ENCODE results near the gene HTRA3. TPM values are rescaled to one million over a fixed set of nuclear protein-coding genes. Genes with fewer than 3 reads are reported as not detected.

HTRA3 gene
- total and polyA plus RNA-seq, 5 donors = 52.8 to 133 (median 89.3) TPM

DNA sequence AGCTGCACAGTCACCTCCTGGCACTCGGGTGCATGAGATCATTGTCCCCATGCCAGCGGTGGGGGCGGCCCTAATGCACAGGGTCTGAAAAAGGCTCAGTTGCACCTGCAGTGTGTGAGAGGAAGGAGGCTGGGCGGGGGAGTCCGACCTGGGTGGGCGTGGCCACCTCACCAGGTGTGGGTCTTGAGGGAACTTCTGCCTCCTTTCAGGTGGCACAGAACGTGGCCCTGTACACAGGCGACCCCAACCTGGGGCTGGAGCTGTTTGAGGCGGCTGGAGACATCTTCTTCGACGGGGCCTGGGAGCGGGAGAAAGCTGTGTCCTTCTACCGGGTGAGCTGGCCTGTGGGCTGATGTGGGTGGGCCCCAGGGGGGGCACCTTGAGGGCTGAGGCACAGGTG, 34.3 kb upstream of the HTRA3 start:
- Histone ChIP-seq H3K27ac (ENCODE audit: low read length) (no peak overlapping the region), H3K4me1 (ENCODE audit: control insufficient read depth, insufficient read depth, low read length) (no peaks in the 10 kb centered on the region), H3K9me3 (ENCODE audit: control insufficient read depth, low read length) (no peaks in the 10 kb centered on the region), H3K27me3 (ENCODE audit: control insufficient read depth, insufficient read depth) (no peaks in the 10 kb centered on the region), H3K4me3 (ENCODE audit: low read length) (no peak overlapping the region)
- intact Hi-C loops (cut with DNase I) = no loop called here
- ATAC-seq (no peak), DNase-seq (peak in 1 of 3 donors; percentile 53)
- 86% methylated on average over 13 of the region's 13 CpGs for WGBS

DNA sequence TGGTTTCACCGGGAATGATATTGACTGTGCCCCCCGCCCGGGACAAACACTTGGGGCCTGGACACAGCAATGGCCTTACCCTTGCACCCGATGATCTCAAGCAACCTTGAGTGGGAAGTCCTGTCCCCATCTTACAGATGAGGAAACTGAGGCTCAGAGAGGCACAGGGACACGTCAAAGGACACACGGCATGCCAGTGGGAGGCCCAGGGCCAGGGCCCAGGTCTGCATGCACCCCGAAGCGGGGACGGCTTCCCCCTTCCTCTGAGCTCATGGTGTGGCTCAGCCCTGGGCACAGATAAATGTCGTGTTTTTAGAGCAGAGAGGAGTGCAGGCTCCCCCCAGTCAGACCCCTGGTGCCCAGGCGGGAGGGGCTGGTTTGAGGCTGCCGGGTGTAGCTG, 33.9 kb upstream of the HTRA3 start:
- intact Hi-C loops (cut with DNase I) = no loop called here
- 97% methylated on average over 12 of the region's 12 CpGs for WGBS
- ATAC-seq = no peak
- peak in 1 of 3 donors; percentile 39 for DNase-seq
- H3K4me1 ChIP-seq (ENCODE audit: control insufficient read depth, insufficient read depth, low read length) = no peaks in the 10 kb centered on the region
- H3K27me3 ChIP-seq (ENCODE audit: control insufficient read depth, insufficient read depth) = no peaks in the 10 kb centered on the region
- H3K27ac ChIP-seq (ENCODE audit: low read length) = no peak overlapping the region
- no peaks in the 10 kb centered on the region for H3K9me3 ChIP-seq (ENCODE audit: control insufficient read depth, low read length)
- H3K4me3 ChIP-seq (ENCODE audit: low read length) = no peak overlapping the region

DNA sequence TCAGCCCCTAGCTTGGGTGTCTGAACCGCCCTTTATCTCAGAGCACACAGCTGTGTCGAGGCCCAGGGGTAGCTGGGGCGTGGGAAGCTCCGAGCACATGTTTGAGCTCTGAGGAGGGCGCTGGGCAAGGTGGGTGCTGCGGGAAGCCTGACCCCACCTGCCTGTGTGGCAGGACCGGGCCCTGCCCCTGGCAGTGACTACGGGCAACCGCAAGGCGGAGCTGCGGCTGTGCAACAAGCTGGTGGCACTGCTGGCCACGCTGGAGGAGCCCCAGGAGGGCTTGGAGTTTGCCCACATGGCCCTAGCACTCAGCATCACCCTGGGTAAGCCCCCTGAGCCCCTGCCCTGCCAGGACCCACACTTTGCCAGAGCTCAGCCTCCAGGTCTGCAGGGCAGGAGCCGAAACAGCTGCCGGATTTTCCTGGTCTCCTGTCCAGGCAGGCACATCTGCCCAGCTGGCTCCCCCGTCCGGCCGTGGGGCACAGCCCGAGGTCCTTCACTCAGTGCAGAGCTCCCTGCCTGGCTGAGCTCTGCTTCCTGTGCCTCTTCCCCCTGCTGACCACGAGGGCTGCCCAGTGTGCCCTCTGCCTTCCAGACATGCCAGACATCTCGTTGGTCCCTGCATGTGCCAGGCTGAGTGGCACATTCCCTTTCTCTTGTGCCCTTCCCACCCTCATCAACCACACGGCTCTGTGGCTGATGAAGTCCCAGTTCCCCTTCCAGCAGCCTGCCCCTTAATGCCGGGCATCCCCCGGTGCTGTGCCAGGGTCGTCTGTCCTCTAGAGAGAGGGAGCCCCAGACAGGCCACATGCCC, 33.2 kb upstream of the HTRA3 start:
- H3K27ac ChIP-seq (ENCODE audit: low read length) = no peak overlapping the region
- DNase-seq (peak in 1 of 3 donors; percentile 48), ATAC-seq (no peak)
- no peaks in the 10 kb centered on the region for H3K9me3 ChIP-seq (ENCODE audit: control insufficient read depth, low read length)
- WGBS = 84% methylated on average over 24 of the region's 24 CpGs
- no peaks in the 10 kb centered on the region for H3K4me1 ChIP-seq (ENCODE audit: control insufficient read depth, insufficient read depth, low read length)
- intact Hi-C loops (cut with DNase I) = no loop called here
- H3K27me3 ChIP-seq (ENCODE audit: control insufficient read depth, insufficient read depth) = no peaks in the 10 kb centered on the region
- H3K4me3 ChIP-seq (ENCODE audit: low read length) = no peak overlapping the region

DNA sequence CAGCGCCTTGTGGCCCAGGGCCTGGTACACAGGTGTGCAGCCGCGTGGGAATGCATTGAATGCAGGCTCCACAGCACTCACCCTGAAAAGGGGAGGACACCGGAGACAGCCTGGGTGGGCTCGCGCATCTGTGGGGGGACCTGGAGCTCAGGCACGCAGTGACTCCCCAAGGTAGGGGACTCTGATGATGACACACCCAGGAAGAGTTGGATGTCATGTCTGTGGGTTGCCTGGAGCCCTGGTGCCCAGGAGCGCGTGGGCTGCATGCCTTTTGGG, 32.7 kb upstream of the HTRA3 start:
- no peak overlapping the region for H3K4me3 ChIP-seq (ENCODE audit: low read length)
- WGBS = 95% methylated on average over 9 of the region's 9 CpGs
- H3K4me1 ChIP-seq (ENCODE audit: control insufficient read depth, insufficient read depth, low read length) = no peaks in the 10 kb centered on the region
- no peak overlapping the region for H3K27ac ChIP-seq (ENCODE audit: low read length)
- ATAC-seq = no peak
- H3K27me3 ChIP-seq (ENCODE audit: control insufficient read depth, insufficient read depth) = no peaks in the 10 kb centered on the region
- intact Hi-C loops (cut with DNase I) = no loop called here
- H3K9me3 ChIP-seq (ENCODE audit: control insufficient read depth, low read length) = no peaks in the 10 kb centered on the region
- DNase-seq = peak in 1 of 3 donors; percentile 38

DNA sequence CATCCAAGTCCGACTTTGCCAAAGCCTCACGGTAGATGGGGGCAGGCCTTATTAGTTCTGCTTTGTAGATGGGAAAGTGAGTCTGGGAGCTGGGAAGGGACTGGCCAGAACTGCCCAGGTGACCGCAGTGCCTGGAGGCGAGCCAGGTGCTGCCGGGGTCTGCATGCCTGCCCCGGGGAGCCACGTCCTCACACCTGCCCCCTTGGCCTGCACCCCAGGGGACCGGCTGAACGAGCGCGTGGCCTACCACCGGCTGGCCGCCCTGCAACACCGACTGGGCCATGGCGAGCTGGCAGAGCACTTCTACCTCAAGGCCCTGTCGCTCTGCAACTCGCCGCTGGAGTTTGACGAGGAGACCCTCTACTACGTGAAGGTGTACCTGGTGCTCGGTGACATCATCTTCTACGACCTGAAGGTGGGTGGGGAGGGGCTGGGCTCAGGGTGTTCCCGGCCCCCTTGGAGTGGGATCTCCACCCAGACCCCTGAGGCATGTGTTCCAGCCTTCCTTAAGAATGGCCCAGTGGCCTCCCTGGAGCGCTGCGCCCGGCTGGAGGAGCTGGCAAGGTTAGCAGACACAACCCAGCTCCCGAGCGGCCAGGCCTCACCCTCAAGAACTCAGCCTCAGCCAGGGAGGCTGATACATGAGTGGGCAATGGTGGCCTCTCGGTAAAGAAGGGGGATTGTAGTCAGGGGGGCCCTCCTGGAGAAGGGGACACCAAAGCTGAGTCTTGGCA, 32.1 kb upstream of the HTRA3 start:
- H3K9me3 ChIP-seq (ENCODE audit: control insufficient read depth, low read length) = no peaks in the 10 kb centered on the region
- H3K27ac ChIP-seq (ENCODE audit: low read length) = no peak overlapping the region
- ATAC-seq (no peak), DNase-seq (peak in 1 of 3 donors; percentile 63)
- no peak overlapping the region for H3K4me3 ChIP-seq (ENCODE audit: low read length)
- intact Hi-C loops (cut with DNase I) = no loop called here
- peaks cover 2% of the 10 kb centered on the region for H3K4me1 ChIP-seq (ENCODE audit: control insufficient read depth, insufficient read depth, low read length)
- H3K27me3 ChIP-seq (ENCODE audit: control insufficient read depth, insufficient read depth) = no peaks in the 10 kb centered on the region
- 93% methylated on average over 29 of the region's 29 CpGs for WGBS

DNA sequence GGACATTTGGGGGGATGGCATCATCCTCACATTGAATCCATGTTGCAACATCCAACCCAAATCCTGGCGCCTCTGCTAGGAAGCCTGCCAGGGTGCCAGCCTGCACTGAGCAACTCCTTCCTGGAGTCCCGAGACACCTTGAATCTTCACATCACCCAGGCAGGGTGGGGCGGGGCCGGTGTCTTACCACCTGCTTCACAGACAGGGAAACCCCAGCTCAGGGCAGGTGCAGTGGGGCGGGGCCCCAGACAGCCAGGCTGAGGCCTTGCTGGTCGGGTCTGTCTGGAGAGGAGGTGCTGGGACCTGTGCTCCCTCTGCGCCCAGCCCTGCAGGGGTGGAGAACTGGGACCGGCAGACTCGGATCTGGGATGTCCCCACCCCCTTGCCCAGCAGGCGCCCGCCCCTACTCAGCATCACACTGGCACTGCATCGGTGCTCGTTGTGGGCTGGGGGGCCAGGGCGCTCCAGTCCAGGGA, 31.5 kb upstream of the HTRA3 start:
- no peak for ATAC-seq
- Histone ChIP-seq H3K4me3 (ENCODE audit: low read length) (no peak overlapping the region), H3K9me3 (ENCODE audit: control insufficient read depth, low read length) (no peaks in the 10 kb centered on the region), H3K27ac (ENCODE audit: low read length) (no peak overlapping the region), H3K4me1 (ENCODE audit: control insufficient read depth, insufficient read depth, low read length) (peaks cover 6% of the 10 kb centered on the region), H3K27me3 (ENCODE audit: control insufficient read depth, insufficient read depth) (no peaks in the 10 kb centered on the region)
- intact Hi-C loops (cut with DNase I) = no loop called here
- WGBS = 68% methylated on average over 14 of the region's 14 CpGs
- peak in 2 of 3 donors; percentile 63 to 69 for DNase-seq

DNA sequence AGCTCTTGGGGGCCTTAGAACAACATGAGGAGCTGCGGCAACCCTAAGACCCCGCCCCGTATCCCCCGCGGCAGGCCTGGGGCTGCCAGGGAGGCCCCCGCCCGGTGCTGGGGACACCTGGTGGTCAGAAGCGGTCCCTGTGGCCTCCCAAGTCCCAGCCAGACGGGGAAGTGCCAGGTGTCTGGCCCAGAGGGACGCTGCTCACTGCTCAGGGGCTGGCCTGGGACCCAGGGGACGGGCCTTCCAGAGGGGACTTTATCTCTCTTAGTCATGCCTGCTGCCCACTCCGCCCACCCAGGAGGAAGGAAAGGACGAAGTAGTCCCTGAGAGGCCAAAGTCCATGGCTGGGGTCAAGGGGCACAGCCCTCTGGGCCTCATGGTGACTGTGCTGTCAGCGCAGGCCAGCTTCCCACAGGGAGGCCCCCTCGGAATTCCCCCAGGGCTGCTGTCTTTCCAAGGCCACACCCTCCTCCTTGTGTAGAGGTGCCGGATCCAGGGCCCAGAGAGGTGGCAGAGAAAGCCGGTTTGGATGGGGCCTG, 31.0 kb upstream of the HTRA3 start:
- no peak overlapping the region for H3K27ac ChIP-seq (ENCODE audit: low read length)
- WGBS = 57% methylated on average over 17 of the region's 17 CpGs
- H3K27me3 ChIP-seq (ENCODE audit: control insufficient read depth, insufficient read depth) = no peaks in the 10 kb centered on the region
- intact Hi-C loops (cut with DNase I) = no loop called here
- ATAC-seq (no peak), DNase-seq (peak in 2 of 3 donors; percentile 59 to 65)
- no peak overlapping the region for H3K4me3 ChIP-seq (ENCODE audit: low read length)
- peaks cover 6% of the 10 kb centered on the region for H3K4me1 ChIP-seq (ENCODE audit: control insufficient read depth, insufficient read depth, low read length)
- H3K9me3 ChIP-seq (ENCODE audit: control insufficient read depth, low read length) = no peaks in the 10 kb centered on the region

DNA sequence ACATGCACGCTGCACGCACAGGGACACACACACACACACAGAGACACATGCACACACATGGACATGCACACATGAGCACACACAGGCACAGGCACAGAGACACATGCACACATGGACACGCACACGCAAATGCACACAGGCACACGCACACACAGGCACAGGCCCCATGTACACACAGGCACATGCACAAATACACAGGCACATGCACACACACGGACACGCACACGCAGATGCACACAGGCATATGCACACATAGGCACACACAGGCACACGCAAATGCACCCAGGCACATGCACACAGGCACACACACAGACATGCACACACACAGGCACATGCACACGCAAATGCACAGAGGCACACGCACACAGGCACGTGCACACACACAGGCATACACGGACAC, 30.3 kb upstream of the HTRA3 start:
- WGBS = 97% methylated on average over 13 of the region's 13 CpGs
- no peak overlapping the region for H3K4me3 ChIP-seq (ENCODE audit: low read length)
- ATAC-seq (no peak), DNase-seq (peak in 2 of 3 donors; percentile 33 to 51)
- peaks cover 6% of the 10 kb centered on the region for H3K4me1 ChIP-seq (ENCODE audit: control insufficient read depth, insufficient read depth, low read length)
- H3K27me3 ChIP-seq (ENCODE audit: control insufficient read depth, insufficient read depth) = no peaks in the 10 kb centered on the region
- intact Hi-C loops (cut with DNase I) = no loop called here
- H3K27ac ChIP-seq (ENCODE audit: low read length) = no peak overlapping the region
- no peaks in the 10 kb centered on the region for H3K9me3 ChIP-seq (ENCODE audit: control insufficient read depth, low read length)

DNA sequence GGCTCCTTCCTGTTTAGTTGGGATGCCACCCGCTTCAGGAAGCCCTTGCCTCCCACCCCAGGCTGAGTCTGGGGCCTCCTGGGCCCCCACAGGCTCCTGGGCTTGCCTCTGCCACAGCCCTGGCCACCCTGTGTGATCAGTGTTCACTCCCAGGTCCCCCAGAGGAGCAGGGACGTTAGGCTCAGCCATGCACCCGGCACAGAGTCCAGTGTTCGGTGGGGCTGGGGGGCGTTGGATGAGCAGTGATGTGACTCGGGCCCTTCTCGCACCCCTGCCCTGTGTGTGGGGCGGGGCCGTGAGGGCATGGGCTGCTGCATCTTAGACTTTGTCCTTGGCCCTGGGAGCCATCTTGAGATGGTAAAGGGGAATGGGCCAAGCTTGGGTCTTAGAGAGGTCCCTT, 29.9 kb upstream of the HTRA3 start:
- intact Hi-C loops (cut with DNase I) = loop anchor here in 3 of 4 donors (5.0 kb wide), 3 partner anchors 62 to 163 kb away; no protein-coding TSS in a partner anchor
- DNase-seq (peak in 2 of 3 donors; percentile 41 to 45), ATAC-seq (no peak)
- H3K27ac ChIP-seq (ENCODE audit: low read length) = no peak overlapping the region
- no peak overlapping the region for H3K4me3 ChIP-seq (ENCODE audit: low read length)
- peaks cover 6% of the 10 kb centered on the region for H3K4me1 ChIP-seq (ENCODE audit: control insufficient read depth, insufficient read depth, low read length)
- H3K27me3 ChIP-seq (ENCODE audit: control insufficient read depth, insufficient read depth) = no peaks in the 10 kb centered on the region
- WGBS = 92% methylated on average over 9 of the region's 9 CpGs
- no peaks in the 10 kb centered on the region for H3K9me3 ChIP-seq (ENCODE audit: control insufficient read depth, low read length)

DNA sequence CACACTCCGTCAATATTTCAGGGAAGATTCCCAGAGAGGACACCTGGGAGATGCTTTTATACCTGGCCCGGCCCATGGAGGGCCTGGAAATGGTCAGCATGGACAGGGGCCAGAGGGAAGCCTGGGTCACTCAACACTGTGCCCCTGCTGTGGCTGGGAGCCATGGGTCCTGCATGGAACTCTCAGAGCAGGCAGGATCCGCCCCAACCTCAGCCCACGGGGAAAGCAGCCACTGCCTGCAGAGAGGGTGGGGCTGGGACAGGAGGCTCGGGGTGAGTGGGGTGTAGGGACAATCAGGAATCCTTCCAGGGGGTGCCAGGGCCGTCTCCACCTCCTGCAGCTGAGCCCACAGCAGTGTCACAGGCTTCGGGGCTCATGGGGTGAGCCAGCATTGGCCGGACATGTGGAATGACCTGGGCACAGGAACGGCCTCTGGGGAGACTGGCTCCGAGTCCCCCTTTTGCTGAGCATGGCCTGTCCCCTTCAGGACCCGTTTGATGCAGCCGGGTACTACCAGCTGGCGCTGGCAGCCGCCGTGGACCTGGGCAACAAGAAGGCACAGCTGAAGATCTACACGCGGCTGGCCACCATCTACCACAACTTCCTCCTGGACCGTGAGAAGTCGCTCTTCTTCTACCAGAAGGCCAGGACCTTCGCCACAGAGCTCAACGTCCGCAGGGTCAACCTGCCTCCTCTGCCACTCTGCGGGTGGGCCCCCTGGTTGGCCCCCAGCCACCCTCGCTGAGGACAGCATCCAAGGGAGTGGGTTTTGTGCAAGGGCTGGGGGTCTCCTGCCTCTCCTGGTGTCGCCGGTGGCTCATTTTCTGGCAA, 29.1 kb upstream of the HTRA3 start:
- intact Hi-C loops (cut with DNase I) = loop anchor here in 3 of 4 donors (5.0 kb wide), 3 partner anchors 63 to 162 kb away; no protein-coding TSS in a partner anchor
- H3K4me3 ChIP-seq (ENCODE audit: low read length) = no peak overlapping the region
- 83% methylated on average over 26 of the region's 26 CpGs for WGBS
- ATAC-seq = no peak
- no peaks in the 10 kb centered on the region for H3K9me3 ChIP-seq (ENCODE audit: control insufficient read depth, low read length)
- peak in 2 of 3 donors; percentile 49 to 55 for DNase-seq
- no peak overlapping the region for H3K27ac ChIP-seq (ENCODE audit: low read length)
- H3K4me1 ChIP-seq (ENCODE audit: control insufficient read depth, insufficient read depth, low read length) = peaks cover 6% of the 10 kb centered on the region
- no peaks in the 10 kb centered on the region for H3K27me3 ChIP-seq (ENCODE audit: control insufficient read depth, insufficient read depth)

Measured in right cardiac atrium (tissue), 5 donors.